OCI-LY7 (cell line): ENCODE measurements around the gene KCNK15. TPM values are rescaled to one million over a fixed set of nuclear protein-coding genes. Genes with fewer than 3 reads are reported as not detected.

Experiments used
- BruUV-seq: library from RNA; stranded (reverse); fragments of 400-500 nt; replicated peaks from 2 replicates; lab custom pipeline; 2021; lab: Mats Ljungman, UMichigan
- CTCF ChIA-PET: fragments of 300-600 bp; sonication (Branson Sonifier 250); formaldehyde crosslinking; loops from one replicate; lab custom pipeline; 2022; ENCODE audit warnings: antibody characterized with exemption; ENCODE audit not compliant: unreplicated experiment; lab: Charles Lee
- POLR2A ChIA-PET: fragments of 300-600 bp; sonication (Branson Sonifier 250); formaldehyde crosslinking; loops from one replicate; lab custom pipeline; 2022; ENCODE audit warnings: antibody characterized with exemption; lab: Charles Lee
- DNase-seq: peaks from one replicate; pipeline ENCODE4 v3.0.0-alpha.2; 2015; ENCODE audit warnings: low spot score
- H2AFZ ChIP-seq: fragments of 200-600 bp; sonication (generic), shearing (Covaris generic); 2 replicates; pipeline ENCODE4 v1.6.1; 2014; ENCODE audit warnings: mild to moderate bottlenecking, antibody characterized with exemption, low read length, moderate library complexity
- H3K27ac ChIP-seq: fragments of 200-600 bp; sonication (generic); 2 replicates; pipeline ENCODE4 v1.5.1; 2014; ENCODE audit warnings: mixed run types, low read depth, mild to moderate bottlenecking, moderate library complexity, low read length, inconsistent platforms; ENCODE audit not compliant: poor library complexity, severe bottlenecking
- H3K36me3 ChIP-seq: fragments of 200-600 bp; sonication (generic); 2 replicates; pipeline ENCODE4 v1.6.1; 2014; ENCODE audit warnings: mild to moderate bottlenecking, antibody characterized with exemption, low read length, moderate library complexity, mixed read lengths; ENCODE audit not compliant: insufficient read depth
- H3K4me1 ChIP-seq: fragments of 200-600 bp; sonication (generic); 2 replicates; pipeline ENCODE4 v1.5.1; 2014; ENCODE audit warnings: mild to moderate bottlenecking, low read length; ENCODE audit not compliant: insufficient read depth, poor library complexity, severe bottlenecking
- H3K4me2 ChIP-seq: fragments of 200-600 bp; sonication (generic); 2 replicates; pipeline ENCODE4 v1.6.1; 2014; ENCODE audit warnings: mild to moderate bottlenecking, low read length
- H3K4me3 ChIP-seq: fragments of 200-600 bp; sonication (generic); 2 replicates; pipeline ENCODE4 v1.5.1; 2014; ENCODE audit warnings: mild to moderate bottlenecking, low read depth, low read length; ENCODE audit not compliant: poor library complexity, severe bottlenecking
- H3K79me2 ChIP-seq: fragments of 200-600 bp; sonication (generic); 2 replicates; pipeline ENCODE4 v1.6.1; 2016; ENCODE audit warnings: low read depth, mild to moderate bottlenecking, low read length, moderate library complexity, mixed read lengths; ENCODE audit not compliant: insufficient read depth
- H3K9me2 ChIP-seq: fragments of 200-600 bp; sonication (generic); 2 replicates; pipeline ENCODE4 v1.6.1; 2016; ENCODE audit warnings: mild to moderate bottlenecking, low read length, mixed read lengths; ENCODE audit not compliant: insufficient read depth
- H3K9me3 ChIP-seq: fragments of 200-600 bp; sonication (generic); 2 replicates; pipeline ENCODE4 v1.6.1; 2014; ENCODE audit warnings: mild to moderate bottlenecking, mixed run types, low read length, mixed read lengths
- H4K20me1 ChIP-seq: fragments of 200-600 bp; sonication (generic); 2 replicates; pipeline ENCODE4 v1.6.1; 2014; ENCODE audit warnings: mild to moderate bottlenecking, antibody characterized with exemption, low read length, moderate library complexity, mixed read lengths; ENCODE audit not compliant: insufficient read depth
- EZH2phosphoT487 ChIP-seq: fragments of 200-600 bp; sonication (generic); IDR thresholded peaks from 2 replicates; pipeline ENCODE4 v1.6.1; 2018; ENCODE audit warnings: low read depth, borderline replicate concordance, mild to moderate bottlenecking, mixed run types, antibody characterized with exemption, low read length, moderate library complexity, mixed read lengths
- intact Hi-C: fragments of 100-400 bp; cut with micrococcal nuclease; formaldehyde crosslinking; loops from one replicate; pipeline ENCODE4 v1.10.0; 2022; ENCODE audit not compliant: unreplicated experiment
- total RNA-seq, 2 experiments: library from RNA; depleted of rRNA in 1 of 2; stranded (reverse); fragments of >200 nt in 1 of 2; shearing (Covaris generic) in 1 of 2; gene quantifications; 2 replicates each; pipeline ENCODE4 v1.2.3, GENCODE V29; 2014 to 2022
- TF ChIP-seq, protein P1 (sequence below): fragments of 200-600 bp; sonication (generic); conservative IDR thresholded peaks from 2 replicates; pipeline ENCODE4 v1.5.1; 2014; ENCODE audit warnings: mild to moderate bottlenecking, antibody characterized with exemption, low read length, moderate library complexity, mixed read lengths

The KCNK15 gene
- total RNA-seq, 2 experiments from 2014 or later: not detected

GRCh38 chr20:44765091-44765490 lies 19.4 kb downstream of the KCNK15 start:
- no peak for DNase-seq
- Histone ChIP-seq H3K4me1 (peaks cover 19% of the 10 kb centered on the region), H3K9me3 (no peaks in the 10 kb centered on the region), H4K20me1 (no peaks in the 10 kb centered on the region), H3K36me3 (no peaks in the 10 kb centered on the region), H3K4me2 (no peak overlapping the region), H3K79me2 (no peaks in the 10 kb centered on the region), H3K27ac (no peak overlapping the region), H3K4me3 (no peak overlapping the region), H2AFZ (no peak overlapping the region), H3K9me2 (no peaks in the 10 kb centered on the region)
- intact Hi-C loops: no loop called here
- TF ChIP-seq EZH2phosphoT487: no peak
- TF ChIP-seq, protein P1, sequence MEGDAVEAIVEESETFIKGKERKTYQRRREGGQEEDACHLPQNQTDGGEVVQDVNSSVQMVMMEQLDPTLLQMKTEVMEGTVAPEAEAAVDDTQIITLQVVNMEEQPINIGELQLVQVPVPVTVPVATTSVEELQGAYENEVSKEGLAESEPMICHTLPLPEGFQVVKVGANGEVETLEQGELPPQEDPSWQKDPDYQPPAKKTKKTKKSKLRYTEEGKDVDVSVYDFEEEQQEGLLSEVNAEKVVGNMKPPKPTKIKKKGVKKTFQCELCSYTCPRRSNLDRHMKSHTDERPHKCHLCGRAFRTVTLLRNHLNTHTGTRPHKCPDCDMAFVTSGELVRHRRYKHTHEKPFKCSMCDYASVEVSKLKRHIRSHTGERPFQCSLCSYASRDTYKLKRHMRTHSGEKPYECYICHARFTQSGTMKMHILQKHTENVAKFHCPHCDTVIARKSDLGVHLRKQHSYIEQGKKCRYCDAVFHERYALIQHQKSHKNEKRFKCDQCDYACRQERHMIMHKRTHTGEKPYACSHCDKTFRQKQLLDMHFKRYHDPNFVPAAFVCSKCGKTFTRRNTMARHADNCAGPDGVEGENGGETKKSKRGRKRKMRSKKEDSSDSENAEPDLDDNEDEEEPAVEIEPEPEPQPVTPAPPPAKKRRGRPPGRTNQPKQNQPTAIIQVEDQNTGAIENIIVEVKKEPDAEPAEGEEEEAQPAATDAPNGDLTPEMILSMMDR: no peak
- ChIA-PET POLR2A (no interaction called here), CTCF (no interaction called here)
- BruUV-seq: no TSS peak

DNA sequence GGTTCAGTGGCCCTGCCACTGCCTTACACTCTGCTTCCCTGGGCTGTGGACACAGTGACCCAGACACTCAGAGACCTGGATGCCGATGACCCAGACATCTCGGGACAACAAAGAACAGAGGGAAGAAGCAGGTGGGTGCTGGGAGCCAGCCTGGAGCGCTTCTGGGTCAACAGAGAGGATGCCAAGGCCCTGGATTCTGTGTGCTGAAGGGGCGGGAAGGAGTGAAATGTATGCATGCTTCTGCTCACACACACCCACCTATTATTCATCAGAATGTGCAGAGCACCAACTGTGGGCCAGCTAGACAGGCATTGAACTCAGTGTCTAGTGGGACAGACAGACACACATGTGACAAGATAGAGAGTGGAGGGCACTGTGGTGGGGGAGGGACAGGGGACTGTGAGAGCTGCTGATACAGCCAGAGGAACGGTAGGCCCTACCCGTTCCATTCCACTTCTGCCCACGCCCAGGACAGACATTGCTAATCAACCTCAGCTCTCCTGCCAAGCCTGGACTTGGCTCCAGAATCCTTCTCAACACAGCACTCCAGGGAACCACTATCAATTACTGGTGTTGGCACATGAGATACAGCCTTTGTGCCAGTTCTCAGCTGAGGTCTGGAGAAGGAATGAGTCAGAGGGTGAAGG lies 20.2 kb downstream of the KCNK15 start:
- ChIA-PET CTCF (no interaction called here), POLR2A (no interaction called here)
- Histone ChIP-seq H3K36me3 (no peaks in the 10 kb centered on the region), H3K27ac (no peak overlapping the region), H3K9me2 (no peaks in the 10 kb centered on the region), H2AFZ (no peak overlapping the region), H3K9me3 (no peaks in the 10 kb centered on the region), H3K4me3 (no peak overlapping the region), H3K4me2 (no peak overlapping the region), H4K20me1 (no peaks in the 10 kb centered on the region), H3K4me1 (peaks cover 26% of the 10 kb centered on the region), H3K79me2 (no peaks in the 10 kb centered on the region)
- TF ChIP-seq EZH2phosphoT487: no peak
- TF ChIP-seq, protein P1: no peak
- BruUV-seq: no TSS peak
- DNase-seq: no peak
- intact Hi-C loops: no loop called here

- CTCF ChIA-PET: interaction anchor here (0.6 kb wide), 1 partner anchor 8 kb away, joined by 3 read pairs; no protein-coding TSS in a partner anchor
- no TSS peak for BruUV-seq
- no peaks in the 10 kb centered on the region for H3K36me3 ChIP-seq
Observed at GRCh38 chr20:44768256-44768655, 22.6 kb downstream of the KCNK15 start.

More at GRCh38 chr20:44768256-44768655, 22.6 kb downstream of the KCNK15 start:
- H3K4me2 ChIP-seq: no peak overlapping the region
- POLR2A ChIA-PET: no interaction called here
- no peaks in the 10 kb centered on the region for H4K20me1 ChIP-seq
- peaks cover 30% of the 10 kb centered on the region for H3K4me1 ChIP-seq
- H2AFZ ChIP-seq: no peak overlapping the region
- intact Hi-C loops: no loop called here
- TF ChIP-seq, protein P1: no peak
- TF ChIP-seq EZH2phosphoT487: no peak
- no peak overlapping the region for H3K27ac ChIP-seq
- DNase-seq: no peak
- no peak overlapping the region for H3K4me3 ChIP-seq
- H3K9me2 ChIP-seq: no peaks in the 10 kb centered on the region
- no peaks in the 10 kb centered on the region for H3K9me3 ChIP-seq
- no peaks in the 10 kb centered on the region for H3K79me2 ChIP-seq
